Neural progenitor cell (in vitro differentiated cells): ENCODE measurements around the gene MLH1. TPM values are rescaled to one million over a fixed set of nuclear protein-coding genes. Genes with fewer than 3 reads are reported as not detected.

ENCODE experiments used
- DNase-seq: peaks from one replicate; pipeline ENCODE4 v3.0.0-alpha.2; 2016; ENCODE audit warnings: low spot score
- H2AFZ ChIP-seq: fragments of 200-600 bp; sonication (generic); replicated peaks from 2 replicates; pipeline ENCODE4 v1.6.1; 2016; ENCODE audit warnings: antibody characterized with exemption
- H3F3A ChIP-seq: fragments of 200-600 bp; sonication (generic); 2 replicates; pipeline ENCODE4 v1.6.1; 2016; ENCODE audit warnings: antibody characterized with exemption, low read depth
- H3K27ac ChIP-seq: fragments of 200-600 bp; sonication (generic); 2 replicates; pipeline ENCODE4 v1.5.1; 2016; ENCODE audit warnings: mild to moderate bottlenecking
- H3K27me3 ChIP-seq: fragments of 200-600 bp; sonication (generic); 2 replicates; pipeline ENCODE4 v1.6.1; 2016; ENCODE audit warnings: mild to moderate bottlenecking, moderate library complexity
- H3K36me3 ChIP-seq: fragments of 200-600 bp; sonication (generic); 2 replicates; pipeline ENCODE4 v1.5.1; 2016
- H3K4me1 ChIP-seq: fragments of 200-600 bp; sonication (generic); 2 replicates; pipeline ENCODE4 v1.6.1; 2016; ENCODE audit warnings: mixed run types
- H3K4me2 ChIP-seq: fragments of 200-600 bp; sonication (generic); 2 replicates; pipeline ENCODE4 v1.6.1; 2016
- H3K4me3 ChIP-seq: fragments of 200-600 bp; sonication (generic); 2 replicates; pipeline ENCODE4 v1.5.1; 2016
- H3K79me2 ChIP-seq: fragments of 200-600 bp; sonication (generic); 2 replicates; pipeline ENCODE4 v1.6.1; 2016; ENCODE audit warnings: low read depth
- H3K9ac ChIP-seq: fragments of 200-600 bp; sonication (generic); 2 replicates; pipeline ENCODE4 v1.6.1; 2016
- H3K9me3 ChIP-seq: fragments of 200-600 bp; sonication (generic); 2 replicates; pipeline ENCODE4 v1.5.1; 2016; ENCODE audit warnings: low read depth
- H4K20me1 ChIP-seq: fragments of 200-600 bp; sonication (generic); 2 replicates; pipeline ENCODE4 v1.6.1; 2016; ENCODE audit warnings: low read depth
- H3K27ac Mint-ChIP-seq: 3 replicates; pipeline ENCODE4 v1.8.0; 2021; ENCODE audit warnings: mixed read lengths
- H3K27me3 Mint-ChIP-seq: 2 replicates; pipeline ENCODE4 v1.8.0; 2022; ENCODE audit warnings: low read depth, mild to moderate bottlenecking, inconsistent platforms, moderate library complexity, mixed read lengths; ENCODE audit not compliant: insufficient read depth
- H3K36me3 Mint-ChIP-seq: 3 replicates; pipeline ENCODE4 v1.8.0; 2021; ENCODE audit warnings: mixed read lengths
- H3K4me1 Mint-ChIP-seq: 3 replicates; pipeline ENCODE4 v1.8.0; 2021; ENCODE audit warnings: mixed read lengths
- H3K4me3 Mint-ChIP-seq: 3 replicates; pipeline ENCODE4 v1.8.0; 2021; ENCODE audit warnings: mild to moderate bottlenecking, moderate library complexity, mixed read lengths
- H3K9me3 Mint-ChIP-seq: 3 replicates; pipeline ENCODE4 v1.8.0; 2020; ENCODE audit warnings: mixed read lengths
- EZH2 ChIP-seq: fragments of 200-600 bp; sonication (generic); IDR thresholded peaks from 2 replicates; pipeline ENCODE4 v1.6.1; 2017; ENCODE audit warnings: antibody characterized with exemption, mild to moderate bottlenecking, moderate library complexity
- EZH2phosphoT487 ChIP-seq: fragments of 200-600 bp; sonication (generic); IDR thresholded peaks from 2 replicates; pipeline ENCODE4 v1.6.1; 2017; ENCODE audit warnings: antibody characterized with exemption
- total RNA-seq: library from RNA; depleted of rRNA; stranded (reverse); fragments of >200 nt; gene quantifications from 2 replicates; pipeline ENCODE4 v1.2.3, GENCODE V29; 2015; ENCODE audit warnings: low replicate concordance
- TF ChIP-seq, protein P1 (sequence below): fragments of 200-600 bp; sonication (generic); IDR thresholded peaks from 2 replicates; pipeline ENCODE4 v1.5.1; 2017; ENCODE audit warnings: antibody characterized with exemption, mild to moderate bottlenecking

Gene MLH1
- total RNA-seq, 1 donor from 2014 or later: 71.1 TPM

GRCh38 chr3:37092484-37092883 is 99.2 kb downstream of the MLH1 start:
- Histone ChIP-seq H4K20me1 (no peaks in the 10 kb centered on the region), H3K27ac (no peak overlapping the region), H3K27me3 (no peaks in the 10 kb centered on the region), H2AFZ (no peak overlapping the region), H3K9me3 (no peaks in the 10 kb centered on the region), H3K4me1 (no peaks in the 10 kb centered on the region), H3K79me2 (no peaks in the 10 kb centered on the region), H3K36me3 (no peaks in the 10 kb centered on the region), H3K4me3 (no peak overlapping the region), H3K9ac (no peak overlapping the region), H3F3A (no peaks in the 10 kb centered on the region), H3K4me2 (no peak overlapping the region)
- DNase-seq: no peak
- Mint-ChIP-seq H3K27me3 (no peaks in the 10 kb centered on the region), H3K27ac (no peak overlapping the region), H3K4me1 (peaks cover 9% of the 10 kb centered on the region), H3K9me3 (no peaks in the 10 kb centered on the region), H3K36me3 (peaks cover 3% of the 10 kb centered on the region), H3K4me3 (no peak overlapping the region)
- TF ChIP-seq EZH2 (no peak), EZH2phosphoT487 (no peak)
- TF ChIP-seq, protein P1, sequence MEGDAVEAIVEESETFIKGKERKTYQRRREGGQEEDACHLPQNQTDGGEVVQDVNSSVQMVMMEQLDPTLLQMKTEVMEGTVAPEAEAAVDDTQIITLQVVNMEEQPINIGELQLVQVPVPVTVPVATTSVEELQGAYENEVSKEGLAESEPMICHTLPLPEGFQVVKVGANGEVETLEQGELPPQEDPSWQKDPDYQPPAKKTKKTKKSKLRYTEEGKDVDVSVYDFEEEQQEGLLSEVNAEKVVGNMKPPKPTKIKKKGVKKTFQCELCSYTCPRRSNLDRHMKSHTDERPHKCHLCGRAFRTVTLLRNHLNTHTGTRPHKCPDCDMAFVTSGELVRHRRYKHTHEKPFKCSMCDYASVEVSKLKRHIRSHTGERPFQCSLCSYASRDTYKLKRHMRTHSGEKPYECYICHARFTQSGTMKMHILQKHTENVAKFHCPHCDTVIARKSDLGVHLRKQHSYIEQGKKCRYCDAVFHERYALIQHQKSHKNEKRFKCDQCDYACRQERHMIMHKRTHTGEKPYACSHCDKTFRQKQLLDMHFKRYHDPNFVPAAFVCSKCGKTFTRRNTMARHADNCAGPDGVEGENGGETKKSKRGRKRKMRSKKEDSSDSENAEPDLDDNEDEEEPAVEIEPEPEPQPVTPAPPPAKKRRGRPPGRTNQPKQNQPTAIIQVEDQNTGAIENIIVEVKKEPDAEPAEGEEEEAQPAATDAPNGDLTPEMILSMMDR: no peak

- no peaks in the 10 kb centered on the region for H3K79me2 ChIP-seq
- Mint-ChIP-seq H3K4me3 (no peak overlapping the region), H3K27ac (no peak overlapping the region), H3K36me3 (peaks cover 3% of the 10 kb centered on the region), H3K27me3 (no peaks in the 10 kb centered on the region), H3K4me1 (peaks cover 12% of the 10 kb centered on the region), H3K9me3 (no peaks in the 10 kb centered on the region)
- H4K20me1 ChIP-seq: no peaks in the 10 kb centered on the region
- H3K27me3 ChIP-seq: no peaks in the 10 kb centered on the region
- TF ChIP-seq EZH2 (no peak), EZH2phosphoT487 (no peak)
- TF ChIP-seq, protein P1: no peak
- no peaks in the 10 kb centered on the region for H3K9me3 ChIP-seq
- H3K4me1 ChIP-seq: no peaks in the 10 kb centered on the region
- H3K36me3 ChIP-seq: no peaks in the 10 kb centered on the region
- H3K9ac ChIP-seq: no peak overlapping the region
- H3K4me3 ChIP-seq: no peak overlapping the region
- H3K27ac ChIP-seq: no peak overlapping the region
- H2AFZ ChIP-seq: no peak overlapping the region
- H3F3A ChIP-seq: no peaks in the 10 kb centered on the region
- DNase-seq: no peak
- no peak overlapping the region for H3K4me2 ChIP-seq
Observed at GRCh38 chr3:37093481-37093880, 100.2 kb downstream of the MLH1 start.

DNA sequence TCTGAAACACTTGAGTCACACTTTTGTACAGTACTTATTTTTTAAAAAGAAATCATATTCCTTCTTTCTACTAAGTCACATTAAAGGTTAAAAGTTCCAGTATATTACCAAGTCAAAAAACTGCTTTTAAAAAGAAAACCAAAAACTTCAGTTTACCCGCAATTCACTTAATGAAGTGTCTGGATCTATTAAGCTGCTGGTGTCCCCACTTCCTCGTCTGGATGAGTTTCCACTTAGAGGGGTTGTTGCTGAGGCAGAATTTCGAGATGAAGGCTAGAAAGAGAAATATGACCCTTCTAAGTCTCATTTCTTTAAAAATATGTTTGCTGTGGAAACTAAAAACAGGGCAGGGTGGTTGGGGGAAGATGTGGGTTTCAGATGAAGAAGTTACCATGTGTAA is 101.3 kb downstream of the MLH1 start:
- H3K27me3 ChIP-seq: no peaks in the 10 kb centered on the region
- H3K79me2 ChIP-seq: no peaks in the 10 kb centered on the region
- H3K4me2 ChIP-seq: no peak overlapping the region

More for the DNA sequence above, 101.3 kb downstream of the MLH1 start:
- Histone ChIP-seq H3K4me3 (no peak overlapping the region), H2AFZ (no peak overlapping the region), H3K27ac (no peak overlapping the region), H3K9ac (no peak overlapping the region), H3K9me3 (no peaks in the 10 kb centered on the region), H3K4me1 (no peaks in the 10 kb centered on the region), H3F3A (no peaks in the 10 kb centered on the region), H4K20me1 (no peaks in the 10 kb centered on the region), H3K36me3 (no peaks in the 10 kb centered on the region)
- no peak overlapping the region for H3K27ac Mint-ChIP-seq
- H3K4me3 Mint-ChIP-seq: no peak overlapping the region
- no peak for TF ChIP-seq EZH2
- TF ChIP-seq, protein P1: no peak
- no peak for TF ChIP-seq EZH2phosphoT487
- H3K27me3 Mint-ChIP-seq: no peaks in the 10 kb centered on the region
- peaks cover 5% of the 10 kb centered on the region for H3K36me3 Mint-ChIP-seq
- no peak for DNase-seq
- peaks cover 12% of the 10 kb centered on the region for H3K4me1 Mint-ChIP-seq
- H3K9me3 Mint-ChIP-seq: no peaks in the 10 kb centered on the region
